ENCODE results near the gene PANX1. TPM values are rescaled to one million over a fixed set of nuclear protein-coding genes. Genes with fewer than 3 reads are reported as not detected.

PANX1 gene
- total and polyA plus RNA-seq, 2 experiments from 2014 or later, result 9.5 to 40.8 TPM

Other genes starting within 250 kb of the PANX1 start
- gene HEPHL1, start 107.5 kb upstream of the PANX1 start, total RNA-seq (2014; rRNA removed; shearing (Covaris generic)), result 0.04 and 0.07 TPM in 2 replicates
- 0.17 and 0.21 TPM in 2 replicates for gene HEPHL1, start 107.5 kb upstream of the PANX1 start, polyA plus RNA-seq (2016; fragmentation: Nextera tagmentation; extraction: Ambion mirVana)
- not detected in 2 replicates for gene IZUMO1R, start 175.7 kb downstream of the PANX1 start, total RNA-seq (2014; rRNA removed; shearing (Covaris generic))
- gene IZUMO1R, start 175.7 kb downstream of the PANX1 start, polyA plus RNA-seq (2016; fragmentation: Nextera tagmentation; extraction: Ambion mirVana), result not detected in 2 replicates

Data from GM23338 (cell line).